ENCODE data around the gene SIAH2. TPM values are rescaled to one million over a fixed set of nuclear protein-coding genes. Genes with fewer than 3 reads are reported as not detected.
A peak's percentile ranks its signal among the peaks of the same experiment; 100 is the strongest.

SIAH2 gene
- total and polyA plus RNA-seq, 9 of the 15 experiments (the other 6 are each of a cell fraction or from before 2014, with no cell fraction given), result 4.8 to 39.0 (median 29.9) TPM

DNA sequence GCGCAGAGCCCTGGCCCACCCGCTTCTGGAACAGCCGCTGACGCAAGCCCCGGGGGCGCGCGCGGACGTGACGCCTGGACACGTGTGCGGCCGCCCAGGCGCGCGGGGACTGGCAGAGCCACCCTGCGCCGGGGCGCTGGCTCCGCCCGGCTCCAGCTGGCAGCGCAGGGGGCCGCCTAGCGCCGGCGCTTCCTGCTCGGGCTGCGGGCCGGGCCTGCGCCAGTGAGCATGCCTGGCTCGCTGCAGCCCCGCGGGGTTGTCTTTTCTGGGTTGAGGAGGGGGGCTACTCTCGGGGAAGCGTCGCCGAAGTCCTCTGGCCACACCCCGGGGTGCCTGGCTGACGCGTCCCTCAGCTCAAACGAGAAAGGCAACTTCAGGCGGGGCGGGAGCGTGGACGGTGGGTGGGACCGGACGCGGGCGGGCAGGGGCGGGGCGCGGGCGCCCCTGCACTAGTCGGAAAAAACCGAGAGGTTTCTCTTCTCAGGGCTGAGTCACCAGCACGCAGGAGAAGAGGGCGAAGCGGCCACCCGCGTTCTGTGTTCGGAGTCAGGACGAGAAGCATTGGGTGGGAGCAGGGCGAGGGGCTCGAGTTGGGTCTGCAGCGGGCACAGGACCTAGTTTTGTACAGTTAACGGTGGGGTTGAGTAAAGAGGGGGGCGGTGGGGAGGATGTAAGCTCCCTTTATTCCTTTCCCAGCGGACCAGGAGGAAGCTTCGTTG is at the start of gene SIAH2 (continued):
- TF ChIP-seq, protein P1, sequence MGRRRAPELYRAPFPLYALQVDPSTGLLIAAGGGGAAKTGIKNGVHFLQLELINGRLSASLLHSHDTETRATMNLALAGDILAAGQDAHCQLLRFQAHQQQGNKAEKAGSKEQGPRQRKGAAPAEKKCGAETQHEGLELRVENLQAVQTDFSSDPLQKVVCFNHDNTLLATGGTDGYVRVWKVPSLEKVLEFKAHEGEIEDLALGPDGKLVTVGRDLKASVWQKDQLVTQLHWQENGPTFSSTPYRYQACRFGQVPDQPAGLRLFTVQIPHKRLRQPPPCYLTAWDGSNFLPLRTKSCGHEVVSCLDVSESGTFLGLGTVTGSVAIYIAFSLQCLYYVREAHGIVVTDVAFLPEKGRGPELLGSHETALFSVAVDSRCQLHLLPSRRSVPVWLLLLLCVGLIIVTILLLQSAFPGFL (CRISPR knock-in tag; IDR thresholded peaks at IDR 0.05), result no peak
- TF ChIP-seq RUNX1 (IDR thresholded peaks at IDR 0.05; ENCODE audit: low read depth) (no peak), OTX1 (CRISPR knock-in tag; IDR thresholded peaks at IDR 0.05) (no peak), ZNF583 (CRISPR knock-in tag; IDR thresholded peaks at IDR 0.05) (no peak), ZNF175 (CRISPR knock-in tag; IDR thresholded peaks at IDR 0.05; ENCODE audit: low read depth) (no peak), SETDB1 (IDR thresholded peaks at IDR 0.05; ENCODE audit: low read length) (no peak), PHF21A (IDR thresholded peaks at IDR 0.05; ENCODE audit: borderline replicate concordance, low read depth) (no peak), ZNF347 (CRISPR knock-in tag; IDR thresholded peaks at IDR 0.05; ENCODE audit: low read depth) (no peak), ZNF764 (CRISPR knock-in tag; IDR thresholded peaks at IDR 0.05; ENCODE audit: low read depth) (no peak), SMARCA5 (IDR thresholded peaks at IDR 0.05) (peak; percentile 92), BRF1 (IDR thresholded peaks at IDR 0.05; ENCODE audit: borderline replicate concordance, extremely low read depth, insufficient read length) (no peak), TRIM24 (IDR thresholded peaks at IDR 0.05) (0 out of 4 replicates have a peak, but pooled peaks of 1 of the 2 experiments have one; percentile 23), SMAD2 (IDR thresholded peaks at IDR 0.05; ENCODE audit: low read depth, low read length) (no peak), NCOA1 (IDR thresholded peaks at IDR 0.05; ENCODE audit: low read depth) (no peak; the same call in 1 of the 2 replicates), NONO (IDR thresholded peaks at IDR 0.05; ENCODE audit: low read depth in 2 of 2, low read length in 1 of 2) (peak; percentile 41 to 83; a peak in 2 of 4 replicates), CREM (IDR thresholded peaks at IDR 0.05; ENCODE audit: low read depth) (peak; percentile 79), TBP (optimal IDR thresholded peaks at IDR 0.05; ENCODE audit: low read depth, low read length) (peak; percentile 83), SLC30A9 (CRISPR knock-in tag; IDR thresholded peaks at IDR 0.05) (no peak), POLR2G (IDR thresholded peaks at IDR 0.05; ENCODE audit: low read depth, low read length) (peak; percentile 90), ZZZ3 (IDR thresholded peaks at IDR 0.05) (no peak)
- TF ChIP-seq, protein P2, sequence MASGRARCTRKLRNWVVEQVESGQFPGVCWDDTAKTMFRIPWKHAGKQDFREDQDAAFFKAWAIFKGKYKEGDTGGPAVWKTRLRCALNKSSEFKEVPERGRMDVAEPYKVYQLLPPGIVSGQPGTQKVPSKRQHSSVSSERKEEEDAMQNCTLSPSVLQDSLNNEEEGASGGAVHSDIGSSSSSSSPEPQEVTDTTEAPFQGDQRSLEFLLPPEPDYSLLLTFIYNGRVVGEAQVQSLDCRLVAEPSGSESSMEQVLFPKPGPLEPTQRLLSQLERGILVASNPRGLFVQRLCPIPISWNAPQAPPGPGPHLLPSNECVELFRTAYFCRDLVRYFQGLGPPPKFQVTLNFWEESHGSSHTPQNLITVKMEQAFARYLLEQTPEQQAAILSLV (tag; IDR thresholded peaks at IDR 0.05), result no peak
- TF ChIP-seq, protein P3, sequence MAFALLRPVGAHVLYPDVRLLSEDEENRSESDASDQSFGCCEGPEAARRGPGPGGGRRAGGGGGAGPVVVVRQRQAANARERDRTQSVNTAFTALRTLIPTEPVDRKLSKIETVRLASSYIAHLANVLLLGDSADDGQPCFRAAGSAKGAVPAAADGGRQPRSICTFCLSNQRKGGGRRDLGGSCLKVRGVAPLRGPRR (CRISPR knock-in tag; IDR thresholded peaks at IDR 0.05), result no peak
- TF ChIP-seq, protein P4, sequence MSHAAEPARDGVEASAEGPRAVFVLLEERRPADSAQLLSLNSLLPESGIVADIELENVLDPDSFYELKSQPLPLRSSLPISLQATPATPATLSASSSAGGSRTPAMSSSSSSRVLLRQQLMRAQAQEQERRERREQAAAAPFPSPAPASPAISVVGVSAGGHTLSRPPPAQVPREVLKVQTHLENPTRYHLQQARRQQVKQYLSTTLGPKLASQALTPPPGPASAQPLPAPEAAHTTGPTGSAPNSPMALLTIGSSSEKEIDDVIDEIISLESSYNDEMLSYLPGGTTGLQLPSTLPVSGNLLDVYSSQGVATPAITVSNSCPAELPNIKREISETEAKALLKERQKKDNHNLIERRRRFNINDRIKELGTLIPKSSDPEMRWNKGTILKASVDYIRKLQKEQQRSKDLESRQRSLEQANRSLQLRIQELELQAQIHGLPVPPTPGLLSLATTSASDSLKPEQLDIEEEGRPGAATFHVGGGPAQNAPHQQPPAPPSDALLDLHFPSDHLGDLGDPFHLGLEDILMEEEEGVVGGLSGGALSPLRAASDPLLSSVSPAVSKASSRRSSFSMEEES (CRISPR knock-in tag; IDR thresholded peaks at IDR 0.05), result no peak
